ENCODE results near the gene CYBC1.

CYBC1 gene

GRCh38 chr17:82489117-82489516 lies 38.6 kb upstream of the CYBC1 start:
- in situ Hi-C loops (cut with HindIII; ENCODE audit: low sequenced_read_pairs): no loop called here
- no peak overlapping the region for H3K4me3 ChIP-seq (ENCODE audit: low read depth, low read length)
- no peak for TF ChIP-seq CTCF (IDR thresholded peaks at IDR 0.05; ENCODE audit: low read depth, low read length)
- peak; percentile 71 for DNase-seq (ENCODE audit: low read depth, low spot score)

GRCh38 chr17:82487910-82488309 lies 37.4 kb upstream of the CYBC1 start:
- no peak for TF ChIP-seq CTCF (IDR thresholded peaks at IDR 0.05; ENCODE audit: low read depth, low read length)
- in situ Hi-C loops (cut with HindIII; ENCODE audit: low sequenced_read_pairs): no loop called here
- no peak for DNase-seq (ENCODE audit: low read depth, low spot score)
- no peak overlapping the region for H3K4me3 ChIP-seq (ENCODE audit: low read depth, low read length)

GRCh38 chr17:82486231-82487094 lies 35.9 kb upstream of the CYBC1 start:
- no peak for DNase-seq (ENCODE audit: low read depth, low spot score)
- in situ Hi-C loops (cut with HindIII; ENCODE audit: low sequenced_read_pairs): no loop called here
- no peak overlapping the region for H3K4me3 ChIP-seq (ENCODE audit: low read depth, low read length)
- TF ChIP-seq CTCF (IDR thresholded peaks at IDR 0.05; ENCODE audit: low read depth, low read length): no peak

GRCh38 chr17:82483836-82484235 lies 33.3 kb upstream of the CYBC1 start:
- H3K4me3 ChIP-seq (ENCODE audit: low read depth, low read length): no peak overlapping the region
- TF ChIP-seq CTCF (IDR thresholded peaks at IDR 0.05; ENCODE audit: low read depth, low read length): no peak
- no peak for DNase-seq (ENCODE audit: low read depth, low spot score)
- in situ Hi-C loops (cut with HindIII; ENCODE audit: low sequenced_read_pairs): no loop called here

- H3K4me3 ChIP-seq (ENCODE audit: low read depth, low read length): no peak overlapping the region
- in situ Hi-C loops (cut with HindIII; ENCODE audit: low sequenced_read_pairs): no loop called here
- DNase-seq (ENCODE audit: low read depth, low spot score): no peak
- TF ChIP-seq CTCF (IDR thresholded peaks at IDR 0.05; ENCODE audit: low read depth, low read length): no peak
Measured at GRCh38 chr17:82483204-82483660, 32.7 kb upstream of the CYBC1 start.

- in situ Hi-C loops (cut with HindIII; ENCODE audit: low sequenced_read_pairs): no loop called here
- no peak for DNase-seq (ENCODE audit: low read depth, low spot score)
- no peak overlapping the region for H3K4me3 ChIP-seq (ENCODE audit: low read depth, low read length)
- TF ChIP-seq CTCF (IDR thresholded peaks at IDR 0.05; ENCODE audit: low read depth, low read length): no peak
Measured at GRCh38 chr17:82480318-82480717, 29.8 kb upstream of the CYBC1 start.

Data from astrocyte of the spinal cord (primary cell).